Cardiac muscle cell (in vitro differentiated cells and primary cell): ENCODE data around the gene TMSB10. TPM values are rescaled to one million over a fixed set of nuclear protein-coding genes. Genes with fewer than 3 reads are reported as not detected.
"Not testable (repeated sequence)": the region's sequence is repeated elsewhere in the genome, so short reads cannot be mapped to it uniquely, and the experiment has no call there.

Source experiments
- DNase-seq, 2 donors: peaks; one replicate each; pipeline versions ENCODE4 v3.0.0 to v3.0.0-alpha.2; 2010 to 2017; ENCODE audit warnings: low read depth in 1 of 2, low spot score in 1 of 2
- H3K27ac ChIP-seq: fragments of 200-600 bp; sonication (generic); 2 replicates; pipeline ENCODE4 v1.5.1; 2016
- H3K27me3 ChIP-seq: fragments of 200-600 bp; sonication (generic); 2 replicates; pipeline ENCODE4 v1.6.0; 2016; ENCODE audit warnings: control low read depth
- H3K36me3 ChIP-seq: fragments of 200-600 bp; sonication (generic); 2 replicates; pipeline ENCODE4 v1.5.1; 2016; ENCODE audit warnings: control low read depth
- H3K4me1 ChIP-seq: fragments of 200-600 bp; sonication (generic); 2 replicates; pipeline ENCODE4 v1.8.1; 2017; ENCODE audit warnings: low read depth, mild to moderate bottlenecking, mixed run types
- H3K4me3 ChIP-seq: fragments of 200-600 bp; sonication (generic); 2 replicates; pipeline ENCODE4 v1.5.1; 2016; ENCODE audit warnings: mild to moderate bottlenecking
- H3K9me3 ChIP-seq: fragments of 200-600 bp; sonication (generic); 2 replicates; pipeline ENCODE4 v1.5.1; 2017; ENCODE audit warnings: low read depth, mild to moderate bottlenecking, control low read depth
- CTCF ChIP-seq: IDR thresholded peaks from 2 replicates; pipeline ENCODE4 v1.5.1; 2012; ENCODE audit warnings: low read depth, mild to moderate bottlenecking, low read length
- polyA plus RNA-seq: library from polyadenylated mRNA; unstranded; fragments of >200 nt; fragmentation: Nextera tagmentation; extraction: Ambion mirVana; gene quantifications from 2 replicates; pipeline ENCODE4 v1.2.1, GENCODE V29; 2016
- total RNA-seq: library from RNA; depleted of rRNA; stranded (reverse); fragments of >200 nt; gene quantifications from 2 replicates; pipeline ENCODE4 v1.2.3, GENCODE V29; 2016

TMSB10 gene
- total and polyA plus RNA-seq, 2 experiments from 2014 or later: 1,175 to 1,740 TPM

DNA sequence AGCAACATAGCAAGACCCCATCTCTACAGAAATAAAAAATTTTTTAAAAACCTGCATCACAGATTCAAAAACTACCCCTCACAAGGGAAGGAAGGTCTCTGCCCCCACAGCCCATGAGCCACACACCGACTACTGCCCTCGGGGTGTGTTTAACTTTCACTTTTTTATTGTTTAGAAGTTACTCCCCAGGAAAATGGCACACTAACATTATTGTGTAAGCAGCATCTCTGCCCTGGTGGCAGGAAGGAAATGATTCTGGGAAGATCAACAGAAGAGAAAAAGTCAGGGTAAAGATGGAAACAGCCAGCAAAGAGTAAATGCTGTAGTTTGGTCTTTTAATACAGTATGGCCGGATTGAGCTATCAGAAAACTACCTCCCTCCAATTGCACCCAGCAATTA is 46.5 kb upstream of the TMSB10 start:
- DNase-seq: no peak
- TF ChIP-seq CTCF: no peak

DNA sequence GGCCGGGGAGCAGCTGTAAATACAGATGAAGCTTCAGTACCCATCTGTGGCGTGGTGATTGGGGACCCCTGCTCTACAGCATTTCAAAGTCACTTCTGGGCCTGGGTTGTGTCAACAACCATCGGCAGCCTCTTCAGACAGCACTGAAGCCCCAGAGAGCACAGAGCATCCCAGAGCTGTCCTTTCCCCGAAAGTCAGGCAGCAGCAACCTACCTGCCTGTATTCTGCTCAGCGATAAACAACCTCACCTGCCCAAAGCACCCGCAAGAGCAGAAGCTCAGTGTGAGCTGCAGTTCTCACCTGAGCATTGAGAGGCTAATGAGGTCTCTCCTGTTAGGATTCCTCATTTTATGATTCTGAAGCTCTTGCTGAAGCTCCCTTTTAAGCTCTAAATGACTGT is 43.9 kb upstream of the TMSB10 start:
- no peak for DNase-seq
- Histone ChIP-seq H3K36me3 (no peaks in the 10 kb centered on the region), H3K27me3 (peaks cover 6% of the 10 kb centered on the region), H3K27ac (no peak overlapping the region), H3K9me3 (no peaks in the 10 kb centered on the region), H3K4me1 (no peaks in the 10 kb centered on the region), H3K4me3 (no peak overlapping the region)
- TF ChIP-seq CTCF: no peak

More for the DNA sequence above, 46.5 kb upstream of the TMSB10 start:
- Histone ChIP-seq H3K36me3 (no peaks in the 10 kb centered on the region), H3K9me3 (no peaks in the 10 kb centered on the region), H3K27ac (no peak overlapping the region), H3K27me3 (peaks cover 6% of the 10 kb centered on the region), H3K4me3 (no peak overlapping the region), H3K4me1 (no peaks in the 10 kb centered on the region)

- Histone ChIP-seq H3K9me3 (no peaks in the 10 kb centered on the region), H3K27me3 (peaks cover 6% of the 10 kb centered on the region), H3K27ac (no peak overlapping the region), H3K4me3 (no peak overlapping the region), H3K4me1 (no peaks in the 10 kb centered on the region), H3K36me3 (no peaks in the 10 kb centered on the region)
- DNase-seq: no peak
- no peak for TF ChIP-seq CTCF
Measured at GRCh38 chr2:84862006-84862405, 43.5 kb upstream of the TMSB10 start.

DNA sequence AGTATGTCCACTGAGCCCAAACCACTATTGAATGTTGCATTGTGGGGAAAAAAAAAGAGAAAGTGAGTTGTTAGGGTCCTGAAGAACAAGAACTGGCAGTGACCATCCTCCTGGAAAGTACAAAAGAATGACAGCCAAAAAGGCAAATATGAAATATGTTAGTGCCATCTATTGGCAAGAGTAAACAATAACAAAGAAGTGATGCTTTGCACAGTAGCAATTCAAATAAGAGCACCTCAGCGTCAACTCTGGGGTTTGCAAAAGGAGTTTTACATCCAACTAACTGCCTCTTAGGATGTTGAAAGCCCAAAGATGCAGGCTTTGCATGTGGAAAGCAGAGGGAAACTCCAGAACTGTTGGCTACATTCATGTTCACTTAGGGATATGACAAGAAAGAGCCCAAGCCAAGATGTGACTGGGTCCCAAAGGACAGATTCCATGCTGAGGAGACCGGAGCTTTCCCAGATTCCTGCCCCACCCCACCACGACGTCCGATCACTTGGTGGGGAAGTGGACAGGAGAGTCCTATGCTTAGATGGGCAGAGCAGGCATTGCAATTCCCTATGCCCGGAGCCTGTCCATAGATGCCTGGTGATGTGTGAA is 40.2 kb upstream of the TMSB10 start:
- Histone ChIP-seq H3K27ac (no peak overlapping the region), H3K36me3 (no peaks in the 10 kb centered on the region), H3K27me3 (peaks cover 6% of the 10 kb centered on the region), H3K4me1 (no peaks in the 10 kb centered on the region), H3K4me3 (no peak overlapping the region), H3K9me3 (no peaks in the 10 kb centered on the region)
- TF ChIP-seq CTCF: no peak
- DNase-seq: peak in 1 of 2 donors; percentile 55

DNA sequence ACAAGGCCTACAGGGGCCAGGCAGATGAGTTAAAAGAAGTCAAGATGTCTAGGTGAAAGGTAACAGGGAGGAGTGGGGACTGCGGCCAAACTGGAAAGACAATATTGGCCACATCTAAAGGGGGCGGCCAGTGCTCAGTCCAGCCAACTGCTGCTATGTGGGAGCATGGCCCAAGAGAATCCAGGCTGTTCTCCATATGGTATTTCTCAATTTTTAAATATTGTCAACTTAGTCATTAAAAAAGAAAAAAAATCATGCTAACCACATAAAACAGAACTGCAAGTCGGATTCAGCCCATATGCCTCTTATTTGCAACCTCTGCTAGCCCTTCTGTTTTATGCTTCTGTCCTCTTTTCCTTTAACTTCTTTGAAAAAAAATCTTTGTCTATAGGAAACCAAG is 39.3 kb upstream of the TMSB10 start:
- TF ChIP-seq CTCF: no peak
- Histone ChIP-seq H3K36me3 (no peaks in the 10 kb centered on the region), H3K27ac (no peak overlapping the region), H3K9me3 (no peaks in the 10 kb centered on the region), H3K4me1 (no peaks in the 10 kb centered on the region), H3K27me3 (peaks cover 6% of the 10 kb centered on the region), H3K4me3 (no peak overlapping the region)
- DNase-seq: peak in 1 of 2 donors; percentile 36

DNA sequence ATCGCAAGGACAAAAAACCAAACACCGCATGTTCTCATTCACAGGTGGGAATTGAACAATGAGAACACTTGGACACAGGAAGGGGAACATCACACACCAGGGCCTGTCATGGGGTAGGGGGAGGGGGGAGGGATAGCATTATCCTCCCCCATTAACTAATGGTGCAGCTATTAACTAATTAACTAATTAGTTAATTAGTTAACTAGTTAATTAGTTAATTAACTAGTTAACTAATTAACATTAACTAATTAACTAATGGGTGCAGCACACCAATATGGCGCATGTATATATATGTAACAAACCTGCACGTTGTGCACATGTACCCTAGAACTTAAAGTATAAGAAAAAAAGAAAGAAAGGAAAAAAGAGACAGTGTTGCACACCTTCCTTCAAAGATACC is 37.1 kb upstream of the TMSB10 start:
- not testable (repeated sequence) for DNase-seq, H3K4me3 ChIP-seq, H3K27me3 ChIP-seq

More for the DNA sequence above, 37.1 kb upstream of the TMSB10 start:
- not testable (repeated sequence) for H3K4me1 ChIP-seq, H3K27ac ChIP-seq, H3K9me3 ChIP-seq, H3K36me3 ChIP-seq
